NCI-H69 (cell line): ENCODE measurements around the gene CCDC85A.
"Not testable (repeated sequence)": the region's sequence is repeated elsewhere in the genome, so short reads cannot be mapped to it uniquely, and the experiment has no call there.

Experiments used
- DNase-seq: peaks from one replicate; lab custom pipeline; 2025; lab: John Stamatoyannopoulos, UW

CCDC85A gene

DNA sequence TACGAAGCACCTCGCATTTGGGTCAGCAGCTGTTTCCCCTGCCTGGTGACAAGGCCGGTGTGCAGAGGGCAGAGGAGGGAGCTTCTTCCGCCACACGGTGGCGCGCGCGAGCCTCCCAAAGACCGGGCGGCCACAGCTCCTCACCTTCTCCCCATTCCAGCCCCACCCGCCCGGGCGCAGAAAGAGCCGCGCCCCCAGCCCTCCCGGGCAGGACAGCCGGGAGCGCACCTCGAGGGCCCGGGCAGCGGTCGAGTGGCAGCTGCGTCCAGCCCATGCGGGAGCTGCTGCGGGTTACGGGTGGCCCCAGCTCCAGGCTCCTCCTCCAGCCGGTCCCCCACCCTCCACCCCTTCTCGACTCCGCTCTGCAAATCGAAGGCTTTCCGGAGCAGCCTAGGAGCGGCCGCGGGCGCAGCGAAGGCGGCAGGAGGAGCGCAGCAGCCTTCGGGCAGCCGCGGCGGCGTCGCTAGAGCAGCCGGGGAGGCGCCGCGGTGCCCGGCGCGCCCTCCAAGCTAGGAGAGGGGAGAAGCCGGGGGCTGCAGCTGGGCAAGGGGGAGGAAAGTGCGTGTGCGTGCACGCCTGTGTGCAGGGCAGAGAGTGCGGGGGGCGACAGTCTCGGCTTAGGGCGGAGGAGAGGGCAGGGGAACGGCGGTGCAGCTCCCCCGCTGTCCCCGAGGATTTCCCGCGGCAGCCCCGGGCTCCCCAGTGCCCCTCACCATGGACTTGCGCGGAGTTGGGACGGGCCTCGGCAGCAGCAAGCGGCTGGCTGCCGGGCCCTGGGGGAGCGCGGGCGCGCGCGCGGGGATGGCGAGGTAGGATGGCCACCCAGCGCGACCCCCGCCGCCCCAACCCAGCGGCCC, at the start of gene CCDC85A:
TSS of gene CCDC85A (plus strand) at position 348 of the 857 bp plus-strand sequence. CDS start 635 bp downstream, outside the sequence.
- DNase-seq: peak; percentile 89

DNA sequence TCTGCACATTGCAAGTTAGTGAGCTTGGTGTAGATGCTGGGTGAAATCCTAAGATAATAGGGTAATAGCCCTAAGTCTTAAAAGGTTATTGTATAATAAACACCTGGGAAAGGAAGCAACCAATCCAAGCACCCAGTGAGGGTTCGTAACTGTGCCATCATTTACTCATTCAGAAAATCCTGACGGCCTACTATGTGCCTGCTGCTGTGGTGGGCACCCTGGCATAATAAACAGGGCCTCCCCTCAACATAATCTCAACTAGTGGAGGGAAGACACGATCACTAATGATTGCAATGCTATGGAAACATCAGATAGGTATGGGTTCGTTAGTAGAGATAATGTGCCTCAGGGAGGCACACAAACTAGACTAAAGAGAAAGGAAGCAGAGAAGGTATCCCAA, 48.9 kb upstream of the CCDC85A start:
- no peak for DNase-seq

DNA sequence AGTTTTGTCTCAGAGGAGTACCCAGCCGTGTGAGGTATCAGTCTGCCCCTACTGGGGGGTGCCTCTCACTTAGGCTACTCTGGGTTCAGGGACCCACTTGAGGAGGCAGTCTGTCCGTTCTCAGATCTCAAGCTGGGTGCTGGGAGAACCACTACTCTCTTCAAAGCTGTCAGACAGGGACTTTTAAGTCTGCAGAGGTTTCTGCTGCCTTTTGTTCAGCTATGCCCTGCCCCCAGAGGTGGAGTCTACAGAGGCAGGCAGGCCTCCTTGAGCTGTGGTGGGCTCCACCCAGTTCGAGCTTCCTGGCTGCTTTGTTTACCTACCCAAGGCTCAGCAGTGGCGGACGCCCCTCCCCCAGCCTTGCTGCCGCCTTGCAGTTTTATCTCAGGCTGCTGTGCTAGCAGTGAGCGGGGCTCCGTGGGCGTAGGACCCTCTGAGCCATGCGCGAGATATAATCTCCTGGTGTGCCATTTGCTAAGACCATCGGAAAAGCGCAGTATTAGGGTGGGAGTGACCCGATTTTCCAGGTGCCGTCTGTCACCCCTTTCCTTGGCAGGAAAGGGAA, 41.2 kb upstream of the CCDC85A start:
- DNase-seq: not testable (repeated sequence)

DNA sequence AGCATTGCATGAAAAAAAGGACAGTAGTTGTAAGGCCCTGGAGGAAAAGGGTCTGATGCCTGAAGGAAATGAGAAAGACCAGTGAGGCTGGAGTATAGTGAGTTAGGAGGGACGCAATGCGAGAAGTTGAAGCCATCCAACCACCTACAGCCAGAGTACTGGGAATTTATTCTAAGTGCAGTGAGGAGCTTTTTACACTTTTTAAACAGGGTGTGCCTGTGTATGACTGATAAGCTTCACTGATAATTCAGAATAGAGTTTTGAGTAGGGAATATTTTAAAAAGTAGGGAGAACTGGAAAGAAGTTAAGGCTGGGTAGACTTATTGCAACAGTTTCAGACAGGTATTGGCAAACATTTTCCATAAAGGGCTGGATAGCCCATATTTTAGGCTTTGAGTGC, 35.9 kb upstream of the CCDC85A start:
- no peak for DNase-seq

DNA sequence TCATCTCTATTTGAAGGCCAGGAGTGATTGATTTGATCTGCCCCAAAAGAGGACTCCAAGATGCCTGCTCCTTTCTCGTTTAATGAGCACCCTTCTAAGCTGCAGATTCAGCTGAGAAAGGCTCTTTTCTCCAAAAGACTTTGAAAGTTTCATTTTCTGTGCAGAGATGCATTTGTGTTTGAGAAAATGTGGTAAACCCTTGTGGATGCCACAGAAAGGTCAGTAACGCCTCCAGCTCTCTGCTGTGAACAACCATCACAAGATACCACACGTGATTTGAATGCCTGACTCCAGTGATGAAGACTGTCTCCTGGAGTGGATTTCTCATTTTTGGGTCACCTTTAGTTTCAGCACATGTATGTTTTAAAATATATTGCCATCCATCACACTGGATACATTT, 35.0 kb upstream of the CCDC85A start:
- DNase-seq: no peak

DNA sequence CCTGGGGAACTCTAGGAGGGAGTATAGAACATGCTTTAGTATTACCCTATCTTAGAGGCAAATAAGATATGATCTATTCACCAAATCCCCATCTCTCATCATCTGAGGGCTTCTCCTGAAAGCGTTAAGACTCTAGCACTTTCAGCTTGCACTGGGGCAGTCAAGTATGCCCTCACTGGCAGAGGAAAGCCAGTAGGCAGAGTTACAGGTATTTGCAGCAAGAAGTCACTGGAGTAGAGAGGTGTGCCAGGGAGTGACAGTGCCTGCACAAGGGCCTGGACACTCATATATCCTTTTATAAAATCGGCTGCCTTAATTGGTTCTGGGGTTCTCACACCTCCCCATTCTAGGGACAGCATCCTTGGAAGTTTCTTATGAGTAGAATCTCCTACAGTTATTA, 31.9 kb upstream of the CCDC85A start:
- DNase-seq: no peak

DNA sequence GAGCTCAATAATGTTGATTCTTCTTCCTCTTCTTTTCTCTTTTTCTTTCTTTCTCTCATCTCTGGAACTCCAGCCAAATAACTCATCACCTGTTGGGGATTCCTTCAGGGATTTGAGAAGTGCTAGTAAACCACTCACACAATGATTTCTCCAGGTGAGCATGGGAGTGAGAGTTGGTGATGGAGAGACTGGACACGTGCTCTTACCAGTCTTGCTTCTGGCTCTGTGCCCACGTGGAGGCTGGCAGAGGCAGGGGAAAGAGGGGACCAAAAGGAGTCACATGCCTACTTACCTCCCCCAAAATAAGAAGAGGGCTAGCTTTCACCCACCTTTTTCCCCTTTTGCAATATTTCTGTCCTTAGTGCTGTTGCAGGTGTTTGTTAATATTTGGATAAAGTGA, 28.6 kb upstream of the CCDC85A start:
- DNase-seq: no peak

DNA sequence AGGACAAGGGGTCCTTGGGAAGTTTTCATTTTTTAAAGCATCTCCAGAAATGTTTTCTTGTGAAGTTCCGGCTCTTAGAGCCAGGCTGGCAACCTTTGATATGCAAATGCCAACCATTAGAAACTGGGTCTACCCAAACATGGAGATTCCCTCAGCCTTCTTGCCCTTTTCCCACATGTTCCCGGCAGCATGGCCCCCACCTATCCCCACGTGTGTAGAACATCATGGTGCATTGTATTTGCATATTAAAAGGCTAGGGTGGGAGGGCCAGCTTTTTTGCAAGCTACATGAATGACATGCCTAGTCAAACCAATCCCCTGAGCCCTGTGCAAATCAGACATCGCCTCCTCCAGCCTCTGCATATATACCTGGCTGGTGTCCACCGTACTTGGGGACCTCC, 23.9 kb upstream of the CCDC85A start:
- DNase-seq: not testable (repeated sequence)

DNA sequence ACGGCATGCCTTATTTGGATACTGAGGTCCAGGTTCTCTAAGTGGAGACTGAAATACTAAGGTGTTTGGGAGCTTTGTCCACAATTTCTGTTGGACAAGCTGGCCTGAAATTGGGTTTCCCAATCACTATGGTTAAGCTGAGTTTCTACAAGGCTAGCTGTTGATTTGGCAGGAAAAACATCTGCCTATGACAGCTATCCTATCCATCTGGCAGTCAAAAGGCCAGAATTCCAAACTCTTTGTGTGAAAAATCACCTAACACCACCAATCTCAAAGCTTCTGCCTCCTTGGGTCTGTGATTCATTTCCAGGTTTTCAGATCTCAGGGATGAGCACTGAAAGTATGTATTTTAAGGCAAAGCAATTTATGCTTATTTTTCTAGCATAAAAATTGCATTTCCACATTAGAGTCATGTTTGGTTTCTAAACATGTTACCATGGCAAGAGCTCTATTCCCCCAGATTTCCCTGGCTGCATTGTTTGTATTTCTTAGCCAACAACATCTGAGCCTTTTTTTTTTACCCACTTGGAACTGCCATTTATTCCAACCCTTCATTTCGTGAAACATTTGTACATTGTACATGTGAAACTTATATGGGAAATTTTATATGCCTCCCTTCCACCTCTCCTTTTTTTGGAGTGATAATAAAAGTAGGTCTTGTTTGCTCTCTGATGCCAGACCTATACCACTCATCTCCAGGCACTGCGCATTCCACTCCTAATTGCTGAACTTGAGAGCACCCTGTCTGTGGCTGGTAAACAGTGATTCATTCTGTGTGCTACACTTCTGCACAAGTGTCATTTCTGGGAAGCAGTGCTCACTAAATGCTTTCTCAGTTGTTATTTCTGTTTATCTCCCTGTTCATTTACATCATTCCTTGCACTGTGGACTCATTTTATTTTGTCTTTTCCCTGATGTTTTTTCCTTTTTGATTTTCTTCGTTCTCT, 15.9 kb upstream of the CCDC85A start:
- peak; percentile 29 for DNase-seq

DNA sequence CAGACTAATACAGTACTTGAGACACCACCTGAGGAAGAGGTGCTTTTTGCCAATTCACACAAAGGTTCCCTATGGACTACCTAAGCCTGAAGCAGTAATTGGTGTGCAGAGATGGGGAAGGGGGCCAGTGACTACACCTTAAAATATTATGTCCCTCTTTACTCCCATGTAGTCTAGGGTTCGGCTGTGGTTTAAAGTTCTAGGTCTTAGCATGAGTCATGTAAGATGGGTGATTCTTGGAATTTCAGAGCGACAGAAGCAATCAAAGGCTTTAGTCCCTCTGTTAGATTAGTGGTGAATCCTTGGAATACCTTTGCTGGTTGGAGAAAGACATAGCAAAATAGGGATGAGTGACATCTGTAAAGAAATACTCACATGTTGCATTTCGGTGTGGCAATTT, 14.3 kb upstream of the CCDC85A start:
- no peak for DNase-seq

DNA sequence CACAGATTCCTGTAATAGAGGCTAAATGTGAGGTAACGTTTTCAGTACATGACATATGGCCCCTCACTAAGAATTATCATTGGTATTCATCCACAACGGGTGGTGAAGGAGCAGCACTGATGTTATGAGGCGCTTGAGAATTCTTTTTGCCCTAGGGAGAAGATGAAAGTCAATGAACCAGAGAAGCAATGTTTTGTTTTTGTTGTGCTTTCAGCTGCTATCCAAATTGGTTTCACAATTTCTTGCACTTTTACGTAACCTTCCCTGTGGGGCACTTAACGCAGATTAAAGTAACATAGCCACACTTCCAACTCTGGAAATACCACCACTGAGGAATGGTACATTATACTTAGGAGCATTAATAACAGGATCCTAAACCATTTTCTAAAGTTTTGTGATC, 13.3 kb upstream of the CCDC85A start:
- DNase-seq: no peak

DNA sequence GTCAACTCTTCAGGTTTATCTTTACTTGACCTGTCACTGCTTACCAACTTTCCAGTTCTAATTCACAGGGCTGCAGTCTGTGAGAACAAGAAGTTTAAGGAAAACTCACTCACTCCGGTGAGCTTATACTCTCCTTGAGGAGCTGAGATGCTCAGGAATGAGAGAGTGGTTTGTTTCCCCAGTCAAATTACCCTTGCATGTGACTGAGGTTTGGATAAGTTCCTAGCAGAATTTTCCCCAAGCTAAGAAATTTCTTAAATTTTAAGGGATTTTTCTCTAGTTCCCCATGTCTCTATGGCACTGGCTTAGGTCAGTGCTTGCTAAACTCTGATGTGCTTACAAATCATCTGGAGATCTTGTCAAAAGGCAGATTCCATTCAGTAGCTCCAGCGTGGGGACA, 12.8 kb upstream of the CCDC85A start:
- no peak for DNase-seq

DNA sequence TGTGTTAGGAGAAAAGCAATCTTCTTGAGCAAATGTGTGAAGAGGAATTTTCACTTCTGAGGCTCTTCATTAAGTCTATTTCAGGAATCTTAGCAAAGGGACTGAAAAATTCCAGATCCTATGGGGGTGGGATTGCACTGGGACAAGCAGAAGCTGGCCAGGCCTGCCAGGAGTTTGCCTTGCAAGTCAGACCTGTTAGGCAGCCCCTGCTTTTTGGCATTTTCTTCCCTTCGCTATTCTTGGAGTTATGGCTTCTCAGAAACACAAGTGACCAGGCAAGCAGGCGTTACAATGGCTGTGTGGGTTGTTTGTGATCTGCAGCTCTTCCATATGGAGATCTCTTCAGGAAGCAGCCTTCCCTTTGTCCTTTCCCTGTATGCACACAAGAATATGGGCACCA, 8.0 kb upstream of the CCDC85A start:
- no peak for DNase-seq

DNA sequence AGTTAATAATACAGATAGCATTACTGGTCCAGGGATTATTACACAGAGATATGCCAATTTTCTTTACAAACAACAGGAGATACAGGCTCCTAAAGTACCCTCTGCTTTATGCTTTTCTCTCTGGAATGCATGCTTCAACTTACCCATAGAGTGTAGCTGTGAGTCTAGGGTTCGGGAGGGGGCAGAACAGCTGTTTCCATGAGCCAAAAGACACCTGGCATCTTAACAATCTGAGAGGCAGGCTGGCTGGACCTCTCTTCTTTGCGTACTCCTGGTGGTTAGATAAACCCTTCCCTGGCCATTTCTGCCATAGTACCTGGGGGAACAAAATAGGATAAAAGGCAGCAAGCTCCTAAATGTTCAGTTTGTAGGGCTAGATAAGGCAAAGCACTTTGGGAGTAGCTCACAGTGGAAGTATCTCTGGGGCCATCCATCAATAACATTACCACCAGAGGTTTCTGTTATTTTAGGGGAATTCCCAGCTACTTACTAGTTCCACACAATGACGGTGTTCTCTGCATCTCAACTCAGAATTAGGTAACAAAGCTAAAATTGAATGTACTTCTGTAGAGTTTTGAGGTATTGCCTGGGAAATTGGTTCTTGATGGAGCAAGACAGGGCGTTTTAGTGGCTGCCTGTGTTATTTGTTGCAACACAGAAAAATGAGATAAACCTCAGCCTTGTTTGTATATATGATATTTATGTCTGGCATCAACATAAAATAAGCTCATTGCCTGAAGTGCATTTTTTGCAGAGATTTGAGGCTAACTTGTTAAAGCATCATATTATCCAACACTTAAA, 6.2 kb upstream of the CCDC85A start:
- DNase-seq: no peak

DNA sequence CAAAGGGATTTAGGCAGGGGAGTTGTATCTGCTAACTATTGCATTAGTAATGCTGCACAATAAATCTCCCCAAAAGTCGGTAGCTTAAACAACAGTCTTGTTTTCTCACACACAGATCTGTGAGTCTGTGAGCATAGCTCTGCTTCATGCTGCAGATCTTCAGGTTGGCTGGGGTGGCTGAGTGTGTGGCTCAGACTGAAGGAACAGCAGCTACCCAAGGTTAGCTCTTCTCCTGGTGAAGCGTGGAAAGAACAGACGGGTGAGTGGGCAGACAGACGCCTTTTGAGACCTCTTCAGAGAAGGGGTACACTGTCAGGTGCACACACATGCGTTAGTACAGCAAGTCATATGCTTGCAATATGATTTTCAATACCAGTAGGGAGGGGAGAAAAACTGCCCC, 3.9 kb upstream of the CCDC85A start:
- DNase-seq: no peak

DNA sequence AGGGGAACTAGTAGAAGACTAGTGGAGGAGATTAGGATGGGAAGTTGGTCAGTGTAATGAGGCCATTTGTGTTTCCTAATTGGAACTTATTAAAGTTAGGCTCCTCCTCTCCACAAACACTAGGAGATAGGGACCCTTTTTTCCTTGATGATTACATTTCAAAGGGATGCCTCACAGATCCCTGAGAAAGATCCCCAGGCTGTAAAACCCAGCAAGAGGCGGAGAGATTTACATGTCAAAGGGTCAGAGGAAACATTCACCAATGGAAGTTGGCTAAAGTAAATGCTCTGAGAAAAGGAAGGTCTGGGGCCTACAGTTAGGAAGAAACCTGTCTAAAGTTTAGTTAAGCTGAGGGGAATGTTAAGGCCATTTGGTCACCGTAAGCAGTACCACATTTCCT, 1.4 kb upstream of the CCDC85A start:
- DNase-seq: no peak

DNA sequence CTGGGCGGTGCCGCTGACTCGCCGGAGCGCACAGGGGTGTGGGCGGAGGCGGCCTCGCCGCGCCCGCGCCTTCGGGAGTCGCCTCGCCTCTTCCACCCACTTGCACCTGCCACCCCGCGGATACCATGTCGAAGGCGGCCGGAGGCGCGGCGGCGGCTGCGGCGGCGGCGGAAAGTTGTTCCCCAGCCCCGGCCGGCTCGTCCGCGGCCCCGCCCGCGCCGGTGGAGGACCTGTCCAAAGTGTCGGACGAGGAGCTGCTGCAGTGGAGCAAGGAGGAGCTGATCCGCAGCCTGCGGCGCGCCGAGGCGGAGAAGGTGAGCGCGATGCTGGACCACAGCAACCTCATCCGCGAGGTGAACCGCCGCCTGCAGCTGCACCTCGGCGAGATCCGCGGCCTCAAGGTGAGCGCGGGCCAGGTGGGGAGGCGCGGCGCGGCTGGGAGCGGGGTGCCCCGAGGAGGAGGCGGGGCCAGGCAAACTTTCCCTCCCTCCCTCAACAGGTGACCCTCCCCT, 766 bp downstream of the CCDC85A start:
- peak; percentile 73 for DNase-seq

DNA sequence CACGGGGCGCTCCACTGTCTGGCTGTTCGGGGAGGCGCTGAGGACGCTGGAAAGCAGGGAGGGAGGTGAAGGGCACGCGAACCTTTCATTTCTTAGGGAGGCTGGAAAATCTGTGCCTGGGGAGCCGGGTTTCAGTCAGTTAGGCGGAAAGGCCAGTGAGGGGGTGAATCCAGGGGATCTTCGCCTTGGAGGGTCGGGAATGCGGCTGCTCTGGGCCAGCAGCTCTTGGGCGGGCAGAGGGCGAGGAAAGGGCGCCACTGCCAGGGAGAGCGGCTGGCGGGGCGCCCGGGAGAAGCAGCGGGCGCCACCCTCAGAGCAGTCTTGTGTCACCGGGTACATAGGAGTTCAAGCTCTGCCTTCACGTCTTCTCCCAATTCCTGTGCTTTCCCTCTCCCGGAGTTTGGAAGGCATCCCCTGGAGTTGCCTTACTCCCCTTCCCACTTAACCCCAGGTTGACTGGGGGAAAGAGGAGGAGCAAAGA, 1.4 kb downstream of the CCDC85A start:
- DNase-seq: peak; percentile 69

DNA sequence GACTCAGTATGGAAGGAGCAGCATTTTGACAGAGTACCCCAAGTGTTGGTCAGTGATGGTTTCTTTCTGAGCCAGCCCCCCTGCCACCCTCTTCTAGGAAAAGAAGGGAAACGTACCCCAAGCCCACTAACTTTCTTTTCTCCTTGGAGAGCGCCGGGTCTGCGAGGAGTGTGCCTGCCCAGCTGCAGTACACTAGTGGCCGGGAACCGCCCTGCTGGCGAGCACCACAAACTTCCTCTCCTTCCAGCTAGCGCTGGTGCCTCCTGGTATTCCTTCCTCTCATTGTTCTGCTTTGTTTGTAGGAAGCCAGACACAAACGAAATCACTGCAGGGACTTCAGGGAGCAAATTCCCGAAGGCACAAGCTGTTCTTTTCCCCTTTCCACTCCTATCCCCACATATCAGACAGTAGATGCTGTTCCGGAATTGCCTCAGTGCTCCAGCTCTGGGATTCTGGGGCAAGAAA, 1.8 kb downstream of the CCDC85A start:
- peak; percentile 74 for DNase-seq

DNA sequence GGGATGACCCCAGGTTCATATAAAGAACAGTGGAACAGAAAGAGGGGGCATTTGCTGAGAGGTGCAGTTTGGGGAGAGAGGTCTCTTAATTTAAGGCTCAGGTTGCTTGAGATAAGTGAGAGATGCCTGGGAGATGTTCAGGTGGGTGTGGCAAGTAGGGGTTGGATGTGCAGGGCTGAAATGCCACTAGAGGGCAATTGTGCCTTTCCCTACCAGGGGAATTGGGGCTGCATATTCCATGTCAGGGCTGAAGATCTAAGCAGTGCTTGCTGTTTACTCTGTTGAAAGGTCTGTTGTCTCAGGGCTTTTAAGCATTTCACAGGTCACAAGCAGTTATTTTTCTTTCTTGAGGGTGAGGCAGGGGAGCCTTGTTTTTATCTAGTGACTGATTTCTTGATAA, 7.8 kb downstream of the CCDC85A start:
- peak; percentile 87 for DNase-seq

DNA sequence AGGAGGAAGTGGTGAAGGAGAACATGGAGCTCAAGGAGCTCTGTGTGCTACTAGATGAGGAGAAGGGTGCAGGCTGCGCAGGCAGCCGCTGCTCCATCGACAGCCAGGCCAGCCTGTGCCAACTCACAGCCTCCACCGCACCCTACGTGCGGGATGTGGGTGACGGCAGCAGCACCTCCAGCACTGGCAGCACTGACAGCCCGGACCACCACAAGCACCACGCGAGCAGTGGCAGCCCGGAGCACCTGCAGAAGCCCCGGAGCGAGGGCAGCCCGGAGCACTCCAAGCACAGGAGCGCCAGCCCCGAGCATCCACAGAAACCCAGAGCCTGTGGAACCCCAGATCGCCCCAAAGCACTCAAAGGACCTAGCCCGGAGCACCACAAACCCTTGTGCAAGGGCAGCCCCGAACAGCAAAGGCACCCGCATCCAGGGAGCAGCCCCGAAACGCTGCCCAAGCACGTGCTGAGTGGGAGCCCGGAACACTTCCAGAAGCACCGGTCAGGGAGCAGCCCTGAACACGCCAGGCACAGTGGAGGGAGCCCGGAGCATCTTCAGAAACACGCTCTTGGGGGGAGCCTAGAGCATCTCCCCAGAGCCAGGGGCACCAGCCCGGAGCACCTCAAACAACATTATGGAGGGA, 9.0 kb downstream of the CCDC85A start:
- DNase-seq: no peak
